Measurements from ENCODE around the gene PRRG3.

DNA sequence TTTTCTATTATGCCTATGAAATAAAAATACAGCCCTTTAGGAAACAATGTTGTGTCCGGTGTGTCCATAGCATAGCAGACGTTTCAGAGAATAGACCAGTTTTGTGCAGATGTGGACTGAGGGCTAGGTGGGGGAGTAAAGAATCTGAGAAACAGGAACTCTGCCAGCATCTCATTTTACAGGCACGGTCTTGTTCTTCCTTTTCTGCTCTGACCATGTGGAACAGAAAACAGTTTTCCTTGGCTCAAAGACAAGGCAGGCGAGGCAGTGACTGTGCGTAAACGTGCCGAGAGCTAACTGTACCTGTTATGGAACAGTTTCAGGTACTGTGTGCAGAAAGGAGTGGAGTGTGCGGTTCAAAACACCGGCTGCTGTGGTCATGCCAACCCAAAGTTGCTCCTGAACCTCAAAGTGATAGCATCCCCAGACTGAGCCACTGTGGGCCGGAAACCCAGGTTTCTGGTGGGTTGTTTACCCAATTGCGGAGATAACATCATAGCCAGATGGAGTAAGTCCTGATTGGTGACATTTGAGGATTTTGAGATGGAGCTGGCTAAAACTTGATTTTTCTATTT is 59.5 kb downstream of the PRRG3 start:
- no peak for TF ChIP-seq CTCF (IDR thresholded peaks at IDR 0.05)
- no peak for TF ChIP-seq EZH2 (IDR thresholded peaks at IDR 0.05; ENCODE audit: borderline replicate concordance, insufficient read depth, low read depth, low read length, poor library complexity, severe bottlenecking)

All from B cell (primary cell).